Hepatocyte (in vitro differentiated cells): ENCODE measurements around the gene SLC35A3. TPM values are rescaled to one million over a fixed set of nuclear protein-coding genes. Genes with fewer than 3 reads are reported as not detected.

ENCODE experiments used
- DNase-seq: peaks from one replicate; pipeline ENCODE4 v3.0.0-alpha.2; 2016; ENCODE audit warnings: low spot score
- H2AFZ ChIP-seq: fragments of 200-600 bp; sonication (generic); 2 replicates; pipeline ENCODE4 v1.6.0; 2016; ENCODE audit warnings: antibody characterized with exemption, mild to moderate bottlenecking
- H3K27ac ChIP-seq: fragments of 200-600 bp; sonication (generic); 2 replicates; pipeline ENCODE4 v1.5.1; 2016; ENCODE audit warnings: mild to moderate bottlenecking
- H3K27me3 ChIP-seq: fragments of 200-600 bp; sonication (generic); 2 replicates; pipeline ENCODE4 v1.6.1; 2016
- H3K36me3 ChIP-seq: fragments of 200-600 bp; sonication (generic); replicated peaks from 2 replicates; pipeline ENCODE4 v1.5.1; 2016; ENCODE audit warnings: low read depth; ENCODE audit not compliant: insufficient read depth
- H3K4me1 ChIP-seq: fragments of 200-600 bp; sonication (generic); 2 replicates; pipeline ENCODE4 v1.5.1; 2016; ENCODE audit warnings: mild to moderate bottlenecking, moderate library complexity; ENCODE audit not compliant: insufficient read depth
- H3K4me2 ChIP-seq: fragments of 200-600 bp; sonication (generic); 2 replicates; pipeline ENCODE4 v1.6.0; 2016
- H3K4me3 ChIP-seq: fragments of 200-600 bp; sonication (generic); 2 replicates; pipeline ENCODE4 v1.5.1; 2016; ENCODE audit warnings: mild to moderate bottlenecking
- H3K79me2 ChIP-seq: fragments of 200-600 bp; sonication (generic); 2 replicates; pipeline ENCODE4 v1.6.0; 2017; ENCODE audit warnings: mild to moderate bottlenecking
- H3K9me2 ChIP-seq: fragments of 200-600 bp; sonication (generic); replicated peaks from 2 replicates; pipeline ENCODE4 v1.6.0; 2017; ENCODE audit warnings: mild to moderate bottlenecking; ENCODE audit not compliant: insufficient read depth
- H3K9me3 ChIP-seq: fragments of 200-600 bp; sonication (generic); 2 replicates; pipeline ENCODE4 v1.5.1; 2016; ENCODE audit warnings: low read depth, mild to moderate bottlenecking
- H4K20me1 ChIP-seq: fragments of 200-600 bp; sonication (generic); 2 replicates; pipeline ENCODE4 v1.6.0; 2016; ENCODE audit warnings: mild to moderate bottlenecking; ENCODE audit not compliant: insufficient read depth, poor library complexity, severe bottlenecking
- CTCF ChIP-seq: fragments of 200-600 bp; sonication (generic); IDR thresholded peaks from 2 replicates; pipeline ENCODE4 v1.5.1; 2016; ENCODE audit warnings: antibody characterized with exemption, mild to moderate bottlenecking; ENCODE audit not compliant: poor library complexity
- EZH2 ChIP-seq: fragments of 200-600 bp; sonication (generic); IDR thresholded peaks from 2 replicates; pipeline ENCODE4 v1.6.1; 2016; ENCODE audit warnings: antibody characterized with exemption, mild to moderate bottlenecking, borderline replicate concordance
- EZH2phosphoT487 ChIP-seq: fragments of 200-600 bp; sonication (generic); IDR thresholded peaks from one replicate; pipeline ENCODE4 v1.6.1; 2018; ENCODE audit warnings: antibody characterized with exemption, mild to moderate bottlenecking, low read depth, moderate library complexity; ENCODE audit not compliant: unreplicated experiment, severe bottlenecking
- WGBS: methylation state at CpG from one replicate; pipeline ENCODE4 v1.1.6; 2016; ENCODE audit warnings: low lambda C conversion rate; ENCODE audit errors: missing lambda C conversion rate; 5-methylcytosine and 5-hydroxymethylcytosine counted together
- polyA plus RNA-seq: library from polyadenylated mRNA; unstranded; fragments of >200 nt; fragmentation: Nextera tagmentation; extraction: Ambion mirVana; gene quantifications from 2 replicates; pipeline ENCODE4 v1.2.1, GENCODE V29; 2016
- total RNA-seq: library from RNA; depleted of rRNA; stranded (reverse); fragments of >200 nt; gene quantifications from 2 replicates; pipeline ENCODE4 v1.2.3, GENCODE V29; 2014

Gene SLC35A3
- total and polyA plus RNA-seq, 2 experiments from 2014 or later: 18.9 to 56.1 TPM

GRCh38 chr1:100005424-100005823, 35.6 kb downstream of the SLC35A3 start:
- Histone ChIP-seq H3K4me3 (no peak overlapping the region), H3K4me2 (no peak overlapping the region), H3K27ac (no peak overlapping the region), H3K9me3 (no peaks in the 10 kb centered on the region), H4K20me1 (peaks cover 6% of the 10 kb centered on the region), H3K9me2 (no peaks in the 10 kb centered on the region), H3K27me3 (no peaks in the 10 kb centered on the region), H3K36me3 (no peaks in the 10 kb centered on the region), H3K4me1 (no peaks in the 10 kb centered on the region), H3K79me2 (peaks cover 46% of the 10 kb centered on the region), H2AFZ (no peak overlapping the region)
- DNase-seq: no peak
- no peak for TF ChIP-seq EZH2phosphoT487
- TF ChIP-seq EZH2: no peak
- no peak for TF ChIP-seq CTCF
- 97% methylated on average over 1 of the region's 1 CpG for WGBS

GRCh38 chr1:100006688-100007087, 36.9 kb downstream of the SLC35A3 start:
- Histone ChIP-seq H3K4me2 (no peak overlapping the region), H3K4me1 (no peaks in the 10 kb centered on the region), H3K79me2 (peaks cover 38% of the 10 kb centered on the region), H3K27ac (no peak overlapping the region), H3K9me2 (no peaks in the 10 kb centered on the region), H3K27me3 (no peaks in the 10 kb centered on the region), H4K20me1 (peaks cover 6% of the 10 kb centered on the region), H2AFZ (no peak overlapping the region), H3K9me3 (no peaks in the 10 kb centered on the region), H3K36me3 (no peaks in the 10 kb centered on the region), H3K4me3 (no peak overlapping the region)
- 91% methylated on average over 2 of the region's 2 CpGs for WGBS
- TF ChIP-seq EZH2: no peak
- no peak for TF ChIP-seq CTCF
- TF ChIP-seq EZH2phosphoT487: no peak
- DNase-seq: no peak

GRCh38 chr1:100009458-100009857, 39.7 kb downstream of the SLC35A3 start:
- Histone ChIP-seq H4K20me1 (no peaks in the 10 kb centered on the region), H2AFZ (no peak overlapping the region), H3K4me3 (no peak overlapping the region), H3K9me3 (no peaks in the 10 kb centered on the region), H3K79me2 (peaks cover 20% of the 10 kb centered on the region), H3K36me3 (no peaks in the 10 kb centered on the region), H3K4me1 (no peaks in the 10 kb centered on the region), H3K9me2 (no peaks in the 10 kb centered on the region), H3K27ac (no peak overlapping the region), H3K27me3 (no peaks in the 10 kb centered on the region), H3K4me2 (no peak overlapping the region)
- no peak for DNase-seq
- TF ChIP-seq CTCF (no peak), EZH2phosphoT487 (no peak), EZH2 (no peak)

GRCh38 chr1:100010804-100011203, 41.0 kb downstream of the SLC35A3 start:
- H3K27me3 ChIP-seq: no peaks in the 10 kb centered on the region
- TF ChIP-seq EZH2: no peak
- no peak for TF ChIP-seq CTCF
- TF ChIP-seq EZH2phosphoT487: no peak
- no peak overlapping the region for H3K4me3 ChIP-seq
- whole genome bisulfite sequencing: 100% methylated on average over 1 of the region's 1 CpG
- DNase-seq: no peak
- H4K20me1 ChIP-seq: no peaks in the 10 kb centered on the region
- no peaks in the 10 kb centered on the region for H3K4me1 ChIP-seq
- H3K27ac ChIP-seq: no peak overlapping the region
- H3K79me2 ChIP-seq: peaks cover 7% of the 10 kb centered on the region
- H3K36me3 ChIP-seq: no peaks in the 10 kb centered on the region
- H3K4me2 ChIP-seq: no peak overlapping the region
- H3K9me3 ChIP-seq: no peaks in the 10 kb centered on the region
- no peak overlapping the region for H2AFZ ChIP-seq
- no peaks in the 10 kb centered on the region for H3K9me2 ChIP-seq
